GM12878 (cell line): ENCODE measurements around the gene HRCT1. TPM values are rescaled to one million over a fixed set of nuclear protein-coding genes. Genes with fewer than 3 reads are reported as not detected.
A peak's percentile ranks its signal among the peaks of the same experiment; 100 is the strongest.

ENCODE experiments used
- ATAC-seq: fragments of 200-7000 bp; cut with Tn5 transposase; 3 replicates; pipeline ENCODE4 v1.9.1; 2020; ENCODE audit warnings: mild to moderate bottlenecking, moderate library complexity
- BruUV-seq: library from RNA; stranded (reverse); fragments of 400-500 nt; replicated peaks from 2 replicates; lab custom pipeline; 2021; lab: Mats Ljungman, UMichigan
- CTCF ChIA-PET: fragments of 300-600 bp; sonication (Branson Sonifier 250); formaldehyde crosslinking; extraction: SDS; loops from one replicate; lab custom pipeline; 2021; ENCODE audit warnings: inconsistent platforms; lab: Yijun Ruan, JAX
- POLR2A ChIA-PET: fragments of 350-600 bp; formaldehyde crosslinking; extraction: SDS; loops from one replicate; lab custom pipeline; 2021; ENCODE audit warnings: inconsistent platforms; lab: Charles Lee
- RAD21 ChIA-PET: fragments of 300-600 bp; sonication (Branson Sonifier 250); formaldehyde crosslinking; loops from one replicate; lab custom pipeline; 2023; ENCODE audit warnings: antibody characterized with exemption; ENCODE audit not compliant: unreplicated experiment; lab: Charles Lee
- SMC1A ChIA-PET: fragments of 300-600 bp; sonication (Branson Sonifier 250); formaldehyde crosslinking; loops from one replicate; lab custom pipeline; 2023; ENCODE audit not compliant: unreplicated experiment, uncharacterized antibody; lab: Charles Lee
- DNase-seq: peaks from one replicate; pipeline ENCODE4 v3.0.0-alpha.2; 2011; ENCODE audit warnings: low read depth, low spot score
- FAIRE-seq: peaks from 3 replicates; lab custom pipeline; 2011; peaks lifted over from hg19 to GRCh38; lab: Jason Lieb, UNC
- H2AFZ ChIP-seq: 2 replicates; pipeline ENCODE4 v1.6.0; 2011; ENCODE audit warnings: low read depth, low read length, control low read depth; ENCODE audit not compliant: control insufficient read depth
- H3K27ac ChIP-seq: 2 replicates; pipeline ENCODE4 v1.5.1; 2011; ENCODE audit warnings: control low read depth; ENCODE audit not compliant: control insufficient read depth, insufficient read depth
- H3K27me3 ChIP-seq, 2 experiments: replicated peaks in 1 of 2; 2 replicates each; pipeline versions ENCODE4 v1.6.0 to v1.6.1; 2011; ENCODE audit warnings: low read length in 1 of 2; ENCODE audit not compliant: control insufficient read depth in 2 of 2, insufficient read depth in 2 of 2
- H3K36me3 ChIP-seq, 2 experiments: 2 replicates each; pipeline ENCODE4 v1.5.1; 2011; ENCODE audit warnings: low read length in 1 of 2; ENCODE audit not compliant: control insufficient read depth in 2 of 2, insufficient read depth in 2 of 2
- H3K4me1 ChIP-seq: 2 replicates; pipeline ENCODE4 v1.6.1; 2011; ENCODE audit warnings: mild to moderate bottlenecking, low read length, moderate library complexity, mixed read lengths; ENCODE audit not compliant: control insufficient read depth, insufficient read depth
- H3K4me2 ChIP-seq: 2 replicates; pipeline ENCODE4 v1.6.0; 2011; ENCODE audit warnings: control low read depth; ENCODE audit not compliant: control insufficient read depth, insufficient read depth
- H3K4me3 ChIP-seq: fragments of 200-600 bp; sonication (generic); 2 replicates; pipeline ENCODE4 v1.5.1; 2016
- H3K79me2 ChIP-seq: 2 replicates; pipeline ENCODE4 v1.6.0; 2011; ENCODE audit warnings: low read length; ENCODE audit not compliant: control insufficient read depth, insufficient read depth
- H3K9ac ChIP-seq: 2 replicates; pipeline ENCODE4 v1.8.0; 2011; ENCODE audit warnings: low read length, control low read depth, mixed read lengths; ENCODE audit not compliant: control insufficient read depth, insufficient read depth
- H3K9me3 ChIP-seq: replicated peaks from 3 replicates; pipeline ENCODE4 v1.5.1; 2011; ENCODE audit warnings: mild to moderate bottlenecking, low read length; ENCODE audit not compliant: control insufficient read depth, insufficient read depth
- H4K20me1 ChIP-seq: 2 replicates; pipeline ENCODE4 v1.6.0; 2011; ENCODE audit not compliant: control insufficient read depth, insufficient read depth
- CHD4 ChIP-seq: fragments of 200-600 bp; sonication (generic); IDR thresholded peaks from 2 replicates; pipeline ENCODE4 v1.6.1; 2016; ENCODE audit warnings: mild to moderate bottlenecking
- IKZF1 ChIP-seq: fragments of 450-650 bp; conservative IDR thresholded peaks from 2 replicates; pipeline ENCODE4 v1.6.1; 2017; ENCODE audit warnings: antibody characterized with exemption, mild to moderate bottlenecking
- KDM1A ChIP-seq: fragments of 200-600 bp; sonication (generic); IDR thresholded peaks from 2 replicates; pipeline ENCODE4 v1.6.1; 2016; ENCODE audit warnings: borderline replicate concordance
- NBN ChIP-seq: fragments of 450-650 bp; IDR thresholded peaks from 2 replicates; pipeline ENCODE4 v1.6.1; 2016
- NR2C2 ChIP-seq: IDR thresholded peaks from 2 replicates; pipeline ENCODE4 v1.6.1; 2011; ENCODE audit warnings: borderline replicate concordance, low read depth; ENCODE audit not compliant: control insufficient read depth, insufficient read length
- RB1 ChIP-seq: fragments of 450-650 bp; formaldehyde crosslinking; IDR thresholded peaks from 2 replicates; pipeline ENCODE4 v1.6.1; 2017; ENCODE audit warnings: mild to moderate bottlenecking, borderline replicate concordance
- STAT3 ChIP-seq: IDR thresholded peaks from 2 replicates; pipeline ENCODE4 v1.6.1; 2011; ENCODE audit warnings: low read depth, low read length, improper control_type of control experiment
- TCF7 ChIP-seq: IDR thresholded peaks from 2 replicates; pipeline ENCODE4 v1.6.1; 2014; ENCODE audit warnings: antibody characterized with exemption, borderline replicate concordance
- WGBS: methylation state at CpG from one replicate; pipeline ENCODE4 v1.1.6; 2016; ENCODE audit warnings: low lambda C conversion rate; ENCODE audit not compliant: insufficient replicate concordance, insufficient coverage; ENCODE audit errors: missing lambda C conversion rate; 5-methylcytosine and 5-hydroxymethylcytosine counted together
- in situ Hi-C: fragments of 300-500 bp; cut with MboI; formaldehyde crosslinking; loops from 9 replicates; pipeline ENCODE4 v1.14.3; 2018; ENCODE audit warnings: mixed read lengths
- intact Hi-C: fragments of 100-400 bp; cut with micrococcal nuclease; formaldehyde crosslinking; loops from one replicate; pipeline ENCODE4 v1.14.2; 2022; ENCODE audit not compliant: unreplicated experiment
- polyA plus RNA-seq, 11 experiments: library from polyadenylated mRNA; depleted of rRNA in 4 of 11; unstranded in 6 of 11; stranded (reverse) in 5 of 11; fragments of >200 nt; fragmentation: Nextera tagmentation in 4 of 11; fragmentation: Illumina TruSeq in 1 of 11; extraction: Ambion mirVana in 4 of 11; extraction: Trizol in 1 of 11; gene quantifications; 1 replicate in 1 of 11; 2 replicates in 10 of 11; pipeline versions ENCODE4 v1.2.1 to v1.2.3, GENCODE V29; 2011 to 2016; ENCODE audit warnings: inconsistent platforms in 2 of 11, missing spikeins in 2 of 11, low read depth in 1 of 11
- total RNA-seq, 4 experiments: library from RNA; depleted of rRNA in 3 of 4; stranded (reverse); fragments of >200 nt in 3 of 4; fragmentation: Illumina TruSeq in 1 of 4; extraction: Trizol in 1 of 4; gene quantifications; 2 replicates each; pipeline versions ENCODE4 v1.2.1 to v1.2.3, GENCODE V29; 2013 to 2021
- TF ChIP-seq, protein P1 (sequence below): fragments of 450-650 bp; formaldehyde crosslinking; IDR thresholded peaks from 2 replicates; pipeline ENCODE4 v1.5.0; 2022; ENCODE audit warnings: mild to moderate bottlenecking, missing genetic modification characterization
- TF ChIP-seq, protein P2 (sequence below): IDR thresholded peaks from 2 replicates; pipeline ENCODE4 v1.6.1; 2012; ENCODE audit warnings: low read length, inconsistent platforms
- TF ChIP-seq, protein P3 (sequence below): fragments of 450-650 bp; formaldehyde crosslinking; IDR thresholded peaks from 2 replicates; pipeline ENCODE4 v1.4.0; 2022; ENCODE audit warnings: mild to moderate bottlenecking, moderate library complexity

Gene HRCT1
- total and polyA plus RNA-seq, 10 of the 15 experiments (the other 5 are each of a cell fraction or from before 2014, with no cell fraction given): not detected

DNA sequence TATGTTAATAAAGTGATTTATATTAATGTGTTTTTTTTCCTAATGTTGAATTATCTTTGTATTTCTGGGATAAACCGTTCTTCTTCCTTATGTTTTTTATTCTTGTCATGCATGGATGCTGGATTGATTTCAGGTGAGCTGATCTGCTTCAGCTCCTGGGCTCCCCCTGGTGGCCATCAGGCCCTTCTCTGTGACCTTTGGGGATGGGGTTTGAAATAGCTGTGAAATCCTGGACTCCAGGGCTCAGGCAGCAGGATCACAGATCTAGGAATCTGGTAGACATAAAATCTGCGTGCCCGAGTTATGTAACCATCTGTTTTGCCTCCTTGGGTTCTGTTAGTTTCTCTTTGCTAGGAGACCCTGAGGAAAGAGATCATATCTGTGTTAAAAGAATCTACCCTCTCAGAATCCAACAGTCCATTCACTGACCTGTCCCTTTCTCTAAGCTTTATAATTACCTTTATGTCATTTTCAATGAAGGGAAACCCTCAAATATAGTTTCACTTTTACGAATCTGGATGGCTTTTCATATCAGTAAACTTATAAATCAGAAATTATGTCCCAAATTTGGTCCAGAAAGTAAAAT lies 23.6 kb upstream of the HRCT1 start:
- Histone ChIP-seq H3K4me1 (no peaks in the 10 kb centered on the region), H3K79me2 (no peaks in the 10 kb centered on the region), H2AFZ (no peak overlapping the region), H3K4me3 (no peak overlapping the region), H3K9ac (no peak overlapping the region), H3K9me3 (peaks cover 3% of the 10 kb centered on the region; the same call in 1 of the 3 replicates), H3K27me3 (no peaks in the 10 kb centered on the region), H3K4me2 (no peak overlapping the region), H3K36me3 (no peaks in the 10 kb centered on the region), H4K20me1 (no peaks in the 10 kb centered on the region), H3K27ac (no peak overlapping the region)
- ChIA-PET POLR2A (interaction anchor here (0.5 to 2.3 kb wide), 3 partner anchors 56 to 119 kb away, joined by 4 to 11 read pairs (median 4); no protein-coding TSS in a partner anchor), SMC1A (interaction anchor here (0.5 to 3.0 kb wide), 40 partner anchors 10 to 223 kb away, joined by 3 to 117 read pairs (median 5); partner anchors contain the start of genes ARHGEF39, FAM221B, OR13J1 and SPAG8), CTCF (interaction anchor here (0.7 to 6.6 kb wide), 48 partner anchors 9 to 278 kb away, joined by 3 to 292 read pairs (median 6); partner anchors contain the start of genes CREB3, FAM221B, GBA2 and HINT2), RAD21 (interaction anchor here (0.7 to 6.2 kb wide), 28 partner anchors 9 to 278 kb away, joined by 3 to 138 read pairs (median 5); partner anchors contain the start of genes CREB3, FAM221B, GBA2 and HINT2)
- peak; percentile 98 for FAIRE-seq
- in situ Hi-C loops (loop anchor here (5.0 kb wide), 1 partner anchor 95 kb away; no protein-coding TSS in a partner anchor), intact Hi-C loops (loop anchor here (1.0 to 5.0 kb wide), 3 partner anchors 56 to 145 kb away; no protein-coding TSS in a partner anchor)
- DNase-seq: peak; percentile 20
- ATAC-seq: peak; percentile 83
- BruUV-seq: no TSS peak
- 0% methylated on average over 4 of the region's 4 CpGs for WGBS
- TF ChIP-seq, protein P1, sequence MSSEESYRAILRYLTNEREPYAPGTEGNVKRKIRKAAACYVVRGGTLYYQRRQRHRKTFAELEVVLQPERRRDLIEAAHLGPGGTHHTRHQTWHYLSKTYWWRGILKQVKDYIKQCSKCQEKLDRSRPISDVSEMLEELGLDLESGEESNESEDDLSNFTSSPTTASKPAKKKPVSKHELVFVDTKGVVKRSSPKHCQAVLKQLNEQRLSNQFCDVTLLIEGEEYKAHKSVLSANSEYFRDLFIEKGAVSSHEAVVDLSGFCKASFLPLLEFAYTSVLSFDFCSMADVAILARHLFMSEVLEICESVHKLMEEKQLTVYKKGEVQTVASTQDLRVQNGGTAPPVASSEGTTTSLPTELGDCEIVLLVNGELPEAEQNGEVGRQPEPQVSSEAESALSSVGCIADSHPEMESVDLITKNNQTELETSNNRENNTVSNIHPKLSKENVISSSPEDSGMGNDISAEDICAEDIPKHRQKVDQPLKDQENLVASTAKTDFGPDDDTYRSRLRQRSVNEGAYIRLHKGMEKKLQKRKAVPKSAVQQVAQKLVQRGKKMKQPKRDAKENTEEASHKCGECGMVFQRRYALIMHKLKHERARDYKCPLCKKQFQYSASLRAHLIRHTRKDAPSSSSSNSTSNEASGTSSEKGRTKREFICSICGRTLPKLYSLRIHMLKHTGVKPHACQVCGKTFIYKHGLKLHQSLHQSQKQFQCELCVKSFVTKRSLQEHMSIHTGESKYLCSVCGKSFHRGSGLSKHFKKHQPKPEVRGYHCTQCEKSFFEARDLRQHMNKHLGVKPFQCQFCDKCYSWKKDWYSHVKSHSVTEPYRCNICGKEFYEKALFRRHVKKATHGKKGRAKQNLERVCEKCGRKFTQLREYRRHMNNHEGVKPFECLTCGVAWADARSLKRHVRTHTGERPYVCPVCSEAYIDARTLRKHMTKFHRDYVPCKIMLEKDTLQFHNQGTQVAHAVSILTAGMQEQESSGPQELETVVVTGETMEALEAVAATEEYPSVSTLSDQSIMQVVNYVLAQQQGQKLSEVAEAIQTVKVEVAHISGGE: no peak
- TF ChIP-seq STAT3 (no peak), NR2C2 (no peak), TCF7 (no peak), RB1 (no peak), CHD4 (no peak), KDM1A (no peak), NBN (no peak), IKZF1 (no peak)
- TF ChIP-seq, protein P2, sequence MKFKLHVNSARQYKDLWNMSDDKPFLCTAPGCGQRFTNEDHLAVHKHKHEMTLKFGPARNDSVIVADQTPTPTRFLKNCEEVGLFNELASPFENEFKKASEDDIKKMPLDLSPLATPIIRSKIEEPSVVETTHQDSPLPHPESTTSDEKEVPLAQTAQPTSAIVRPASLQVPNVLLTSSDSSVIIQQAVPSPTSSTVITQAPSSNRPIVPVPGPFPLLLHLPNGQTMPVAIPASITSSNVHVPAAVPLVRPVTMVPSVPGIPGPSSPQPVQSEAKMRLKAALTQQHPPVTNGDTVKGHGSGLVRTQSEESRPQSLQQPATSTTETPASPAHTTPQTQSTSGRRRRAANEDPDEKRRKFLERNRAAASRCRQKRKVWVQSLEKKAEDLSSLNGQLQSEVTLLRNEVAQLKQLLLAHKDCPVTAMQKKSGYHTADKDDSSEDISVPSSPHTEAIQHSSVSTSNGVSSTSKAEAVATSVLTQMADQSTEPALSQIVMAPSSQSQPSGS: no peak
- TF ChIP-seq, protein P3, sequence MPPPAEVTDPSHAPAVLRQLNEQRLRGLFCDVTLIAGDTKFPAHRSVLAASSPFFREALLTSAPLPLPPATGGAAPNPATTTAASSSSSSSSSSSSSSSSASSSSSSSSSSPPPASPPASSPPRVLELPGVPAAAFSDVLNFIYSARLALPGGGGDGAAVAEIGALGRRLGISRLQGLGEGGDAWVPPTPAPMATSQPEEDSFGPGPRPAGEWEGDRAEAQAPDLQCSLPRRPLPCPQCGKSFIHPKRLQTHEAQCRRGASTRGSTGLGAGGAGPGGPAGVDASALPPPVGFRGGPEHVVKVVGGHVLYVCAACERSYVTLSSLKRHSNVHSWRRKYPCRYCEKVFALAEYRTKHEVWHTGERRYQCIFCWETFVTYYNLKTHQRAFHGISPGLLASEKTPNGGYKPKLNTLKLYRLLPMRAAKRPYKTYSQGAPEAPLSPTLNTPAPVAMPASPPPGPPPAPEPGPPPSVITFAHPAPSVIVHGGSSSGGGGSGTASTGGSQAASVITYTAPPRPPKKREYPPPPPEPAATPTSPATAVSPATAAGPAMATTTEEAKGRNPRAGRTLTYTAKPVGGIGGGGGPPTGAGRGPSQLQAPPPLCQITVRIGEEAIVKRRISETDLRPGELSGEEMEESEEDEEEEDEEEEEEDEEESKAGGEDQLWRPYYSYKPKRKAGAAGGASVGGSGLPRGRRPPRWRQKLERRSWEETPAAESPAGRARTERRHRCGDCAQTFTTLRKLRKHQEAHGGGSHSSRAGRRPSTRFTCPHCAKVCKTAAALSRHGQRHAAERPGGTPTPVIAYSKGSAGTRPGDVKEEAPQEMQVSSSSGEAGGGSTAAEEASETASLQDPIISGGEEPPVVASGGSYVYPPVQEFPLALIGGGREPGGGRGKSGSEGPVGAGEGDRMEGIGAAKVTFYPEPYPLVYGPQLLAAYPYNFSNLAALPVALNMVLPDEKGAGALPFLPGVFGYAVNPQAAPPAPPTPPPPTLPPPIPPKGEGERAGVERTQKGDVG (CRISPR knock-in tag): no peak
